GM23338 (cell line): Measurements from ENCODE around the gene SRXN1. TPM values are rescaled to one million over a fixed set of nuclear protein-coding genes. Genes with fewer than 3 reads are reported as not detected.
A peak's percentile ranks its signal among the peaks of the same experiment; 100 is the strongest.

Source experiments
- ATAC-seq: fragments of 200-7000 bp; cut with Tn5 transposase; 3 replicates; pipeline ENCODE4 v1.9.1; 2020
- DNase-seq: peaks from one replicate; pipeline ENCODE4 v3.0.0-alpha.2; 2015; ENCODE audit warnings: low spot score
- H2AFZ ChIP-seq: fragments of 200-600 bp; sonication (generic); 2 replicates; pipeline ENCODE4 v1.8.0; 2016; ENCODE audit warnings: antibody characterized with exemption, mild to moderate bottlenecking, moderate library complexity
- H3F3A ChIP-seq: fragments of 200-600 bp; sonication (generic); replicated peaks from 2 replicates; pipeline ENCODE4 v1.8.0; 2017; ENCODE audit warnings: antibody characterized with exemption, mixed run types, low read depth
- H3K27ac ChIP-seq: fragments of 200-600 bp; sonication (generic); 2 replicates; pipeline ENCODE4 v1.6.1; 2016; ENCODE audit warnings: low read depth
- H3K27me3 ChIP-seq: fragments of 200-600 bp; sonication (generic); 2 replicates; pipeline ENCODE4 v1.8.0; 2016; ENCODE audit warnings: mild to moderate bottlenecking, mixed run types, moderate library complexity; ENCODE audit not compliant: insufficient read depth
- H3K36me3 ChIP-seq: fragments of 200-600 bp; sonication (generic); 2 replicates; pipeline ENCODE4 v1.8.0; 2016; ENCODE audit warnings: mild to moderate bottlenecking; ENCODE audit not compliant: insufficient read depth
- H3K4me1 ChIP-seq: fragments of 200-600 bp; sonication (generic); 2 replicates; pipeline ENCODE4 v1.8.0; 2016; ENCODE audit warnings: mild to moderate bottlenecking, moderate library complexity; ENCODE audit not compliant: insufficient read depth
- H3K4me2 ChIP-seq: fragments of 200-600 bp; sonication (generic); 2 replicates; pipeline ENCODE4 v1.7.1; 2017; ENCODE audit warnings: mixed run types
- H3K4me3 ChIP-seq: fragments of 200-600 bp; sonication (generic); 2 replicates; pipeline ENCODE4 v1.6.1; 2016; ENCODE audit warnings: mixed run types
- H3K79me2 ChIP-seq: fragments of 200-600 bp; sonication (generic); replicated peaks from 2 replicates; pipeline ENCODE4 v1.8.0; 2017; ENCODE audit warnings: mild to moderate bottlenecking; ENCODE audit not compliant: insufficient read depth
- H3K9me2 ChIP-seq: fragments of 200-600 bp; sonication (generic); 2 replicates; pipeline ENCODE4 v1.8.0; 2017; ENCODE audit not compliant: insufficient read depth
- H4K20me1 ChIP-seq: fragments of 200-600 bp; sonication (generic); replicated peaks from 2 replicates; pipeline ENCODE4 v1.8.0; 2017; ENCODE audit warnings: mild to moderate bottlenecking; ENCODE audit not compliant: insufficient read depth
- H3K27ac Mint-ChIP-seq: 2 replicates; pipeline ENCODE4 v1.8.0; 2020; ENCODE audit warnings: inconsistent platforms, mild to moderate bottlenecking, moderate library complexity, mixed read lengths
- H3K27me3 Mint-ChIP-seq: 3 replicates; pipeline ENCODE4 v1.8.0; 2022; ENCODE audit warnings: low read depth, mild to moderate bottlenecking, moderate library complexity, mixed read lengths, inconsistent platforms; ENCODE audit not compliant: insufficient read depth, poor library complexity
- H3K36me3 Mint-ChIP-seq: 3 replicates; pipeline ENCODE4 v1.8.0; 2021; ENCODE audit warnings: low read depth, mild to moderate bottlenecking, inconsistent platforms, moderate library complexity, mixed read lengths
- H3K4me1 Mint-ChIP-seq: 3 replicates; pipeline ENCODE4 v1.8.0; 2020; ENCODE audit warnings: mild to moderate bottlenecking, inconsistent platforms, mixed read lengths
- H3K4me3 Mint-ChIP-seq: 3 replicates; pipeline ENCODE4 v1.8.0; 2021; ENCODE audit warnings: moderate library complexity, mild to moderate bottlenecking, inconsistent platforms, mixed read lengths
- H3K9me3 Mint-ChIP-seq: 3 replicates; pipeline ENCODE4 v1.8.0; 2020; ENCODE audit warnings: moderate library complexity, mild to moderate bottlenecking, inconsistent platforms, mixed read lengths
- CREB1 ChIP-seq: fragments of 250-450 bp; sonication (Bioruptor Pico); IDR thresholded peaks from 2 replicates; pipeline ENCODE4 v1.5.0; 2020; ENCODE audit warnings: low read depth, mild to moderate bottlenecking, moderate library complexity
- CTCF ChIP-seq, 2 experiments: fragments of 200-600 bp in 1 of 2; sonication (generic) in 1 of 2; conservative IDR thresholded peaks; 2 replicates each; pipeline versions ENCODE4 v1.5.1 to v1.6.1; 2016 to 2017; ENCODE audit warnings: antibody characterized with exemption in 2 of 2, low read depth in 2 of 2, mild to moderate bottlenecking in 2 of 2, moderate library complexity in 1 of 2
- ETS1 ChIP-seq: IDR thresholded peaks from 2 replicates; pipeline ENCODE4 v1.6.1; 2016; ENCODE audit warnings: antibody characterized with exemption
- EZH2 ChIP-seq: fragments of 200-600 bp; sonication (generic); IDR thresholded peaks from one replicate; pipeline ENCODE4 v1.8.0; 2017; ENCODE audit warnings: antibody characterized with exemption, mild to moderate bottlenecking, low read depth; ENCODE audit not compliant: unreplicated experiment
- EZH2phosphoT487 ChIP-seq: fragments of 200-600 bp; sonication (generic); IDR thresholded peaks from one replicate; pipeline ENCODE4 v1.8.1; 2018; ENCODE audit warnings: antibody characterized with exemption; ENCODE audit not compliant: unreplicated experiment
- JUNB ChIP-seq: IDR thresholded peaks from one replicate; pipeline ENCODE4 v1.6.1; 2016; ENCODE audit warnings: antibody characterized with exemption; ENCODE audit not compliant: unreplicated experiment
- NANOG ChIP-seq: IDR thresholded peaks from 2 replicates; pipeline ENCODE4 v1.6.1; 2016; ENCODE audit warnings: antibody characterized with exemption, borderline replicate concordance
- POLR2AphosphoS5 ChIP-seq: IDR thresholded peaks from 2 replicates; pipeline ENCODE4 v1.6.1; 2016; ENCODE audit warnings: antibody characterized with exemption, low read depth
- STAT1 ChIP-seq: IDR thresholded peaks from one replicate; pipeline ENCODE4 v1.6.1; 2016; ENCODE audit warnings: antibody characterized with exemption; ENCODE audit not compliant: unreplicated experiment
- ZNF114 ChIP-seq: fragments of 250-450 bp; sonication (Bioruptor Pico); IDR thresholded peaks from 2 replicates; pipeline ENCODE4 v1.5.0; 2020; ENCODE audit warnings: mild to moderate bottlenecking, moderate library complexity
- ZNF331 ChIP-seq: fragments of 250-450 bp; sonication (Bioruptor Pico); IDR thresholded peaks from 2 replicates; pipeline ENCODE4 v1.5.0; 2020; ENCODE audit warnings: low read depth, mild to moderate bottlenecking, moderate library complexity
- polyA plus RNA-seq: library from polyadenylated mRNA; unstranded; fragments of >200 nt; fragmentation: Nextera tagmentation; extraction: Ambion mirVana; gene quantifications from 2 replicates; pipeline ENCODE4 v1.2.1, GENCODE V29; 2016
- total RNA-seq: library from RNA; depleted of rRNA; stranded (reverse); fragments of >200 nt; shearing (Covaris generic); gene quantifications from 2 replicates; pipeline ENCODE4 v1.2.3, GENCODE V29; 2014
- TF ChIP-seq, protein P1 (sequence below): fragments of 250-450 bp; sonication (Bioruptor Pico); IDR thresholded peaks from 2 replicates; pipeline ENCODE4 v1.5.0; 2020; ENCODE audit warnings: mild to moderate bottlenecking, moderate library complexity
- TF ChIP-seq, protein P2 (sequence below): IDR thresholded peaks from one replicate; pipeline ENCODE4 v1.6.1; 2018; ENCODE audit warnings: antibody characterized with exemption; ENCODE audit not compliant: unreplicated experiment

Gene SRXN1
- total and polyA plus RNA-seq, 2 experiments from 2014 or later = 8.4 to 26.6 TPM

- peaks cover 33% of the 10 kb centered on the region for H3K27me3 ChIP-seq
- H3K4me3 ChIP-seq = peak overlapping the region; percentile 65
- Mint-ChIP-seq H3K9me3 (no peaks in the 10 kb centered on the region), H3K36me3 (no peaks in the 10 kb centered on the region), H3K4me3 (peak overlapping the region; percentile 71), H3K4me1 (peaks cover 33% of the 10 kb centered on the region), H3K27ac (no peak overlapping the region), H3K27me3 (peaks cover 23% of the 10 kb centered on the region)
- ATAC-seq = no peak
- H3K36me3 ChIP-seq = no peaks in the 10 kb centered on the region
- no peak overlapping the region for H3K27ac ChIP-seq
- H3F3A ChIP-seq = peaks cover 9% of the 10 kb centered on the region
- H2AFZ ChIP-seq = no peak overlapping the region
- peak overlapping the region; percentile 92 for H3K4me2 ChIP-seq
- no peaks in the 10 kb centered on the region for H3K9me2 ChIP-seq
- TF ChIP-seq CTCF (conservative IDR thresholded peaks at IDR 0.05; ENCODE audit: low read depth in 2 of 2) = no peak
- TF ChIP-seq ETS1 = no peak
- TF ChIP-seq CREB1 (CRISPR knock-in tag) = no peak
- TF ChIP-seq, protein P1, sequence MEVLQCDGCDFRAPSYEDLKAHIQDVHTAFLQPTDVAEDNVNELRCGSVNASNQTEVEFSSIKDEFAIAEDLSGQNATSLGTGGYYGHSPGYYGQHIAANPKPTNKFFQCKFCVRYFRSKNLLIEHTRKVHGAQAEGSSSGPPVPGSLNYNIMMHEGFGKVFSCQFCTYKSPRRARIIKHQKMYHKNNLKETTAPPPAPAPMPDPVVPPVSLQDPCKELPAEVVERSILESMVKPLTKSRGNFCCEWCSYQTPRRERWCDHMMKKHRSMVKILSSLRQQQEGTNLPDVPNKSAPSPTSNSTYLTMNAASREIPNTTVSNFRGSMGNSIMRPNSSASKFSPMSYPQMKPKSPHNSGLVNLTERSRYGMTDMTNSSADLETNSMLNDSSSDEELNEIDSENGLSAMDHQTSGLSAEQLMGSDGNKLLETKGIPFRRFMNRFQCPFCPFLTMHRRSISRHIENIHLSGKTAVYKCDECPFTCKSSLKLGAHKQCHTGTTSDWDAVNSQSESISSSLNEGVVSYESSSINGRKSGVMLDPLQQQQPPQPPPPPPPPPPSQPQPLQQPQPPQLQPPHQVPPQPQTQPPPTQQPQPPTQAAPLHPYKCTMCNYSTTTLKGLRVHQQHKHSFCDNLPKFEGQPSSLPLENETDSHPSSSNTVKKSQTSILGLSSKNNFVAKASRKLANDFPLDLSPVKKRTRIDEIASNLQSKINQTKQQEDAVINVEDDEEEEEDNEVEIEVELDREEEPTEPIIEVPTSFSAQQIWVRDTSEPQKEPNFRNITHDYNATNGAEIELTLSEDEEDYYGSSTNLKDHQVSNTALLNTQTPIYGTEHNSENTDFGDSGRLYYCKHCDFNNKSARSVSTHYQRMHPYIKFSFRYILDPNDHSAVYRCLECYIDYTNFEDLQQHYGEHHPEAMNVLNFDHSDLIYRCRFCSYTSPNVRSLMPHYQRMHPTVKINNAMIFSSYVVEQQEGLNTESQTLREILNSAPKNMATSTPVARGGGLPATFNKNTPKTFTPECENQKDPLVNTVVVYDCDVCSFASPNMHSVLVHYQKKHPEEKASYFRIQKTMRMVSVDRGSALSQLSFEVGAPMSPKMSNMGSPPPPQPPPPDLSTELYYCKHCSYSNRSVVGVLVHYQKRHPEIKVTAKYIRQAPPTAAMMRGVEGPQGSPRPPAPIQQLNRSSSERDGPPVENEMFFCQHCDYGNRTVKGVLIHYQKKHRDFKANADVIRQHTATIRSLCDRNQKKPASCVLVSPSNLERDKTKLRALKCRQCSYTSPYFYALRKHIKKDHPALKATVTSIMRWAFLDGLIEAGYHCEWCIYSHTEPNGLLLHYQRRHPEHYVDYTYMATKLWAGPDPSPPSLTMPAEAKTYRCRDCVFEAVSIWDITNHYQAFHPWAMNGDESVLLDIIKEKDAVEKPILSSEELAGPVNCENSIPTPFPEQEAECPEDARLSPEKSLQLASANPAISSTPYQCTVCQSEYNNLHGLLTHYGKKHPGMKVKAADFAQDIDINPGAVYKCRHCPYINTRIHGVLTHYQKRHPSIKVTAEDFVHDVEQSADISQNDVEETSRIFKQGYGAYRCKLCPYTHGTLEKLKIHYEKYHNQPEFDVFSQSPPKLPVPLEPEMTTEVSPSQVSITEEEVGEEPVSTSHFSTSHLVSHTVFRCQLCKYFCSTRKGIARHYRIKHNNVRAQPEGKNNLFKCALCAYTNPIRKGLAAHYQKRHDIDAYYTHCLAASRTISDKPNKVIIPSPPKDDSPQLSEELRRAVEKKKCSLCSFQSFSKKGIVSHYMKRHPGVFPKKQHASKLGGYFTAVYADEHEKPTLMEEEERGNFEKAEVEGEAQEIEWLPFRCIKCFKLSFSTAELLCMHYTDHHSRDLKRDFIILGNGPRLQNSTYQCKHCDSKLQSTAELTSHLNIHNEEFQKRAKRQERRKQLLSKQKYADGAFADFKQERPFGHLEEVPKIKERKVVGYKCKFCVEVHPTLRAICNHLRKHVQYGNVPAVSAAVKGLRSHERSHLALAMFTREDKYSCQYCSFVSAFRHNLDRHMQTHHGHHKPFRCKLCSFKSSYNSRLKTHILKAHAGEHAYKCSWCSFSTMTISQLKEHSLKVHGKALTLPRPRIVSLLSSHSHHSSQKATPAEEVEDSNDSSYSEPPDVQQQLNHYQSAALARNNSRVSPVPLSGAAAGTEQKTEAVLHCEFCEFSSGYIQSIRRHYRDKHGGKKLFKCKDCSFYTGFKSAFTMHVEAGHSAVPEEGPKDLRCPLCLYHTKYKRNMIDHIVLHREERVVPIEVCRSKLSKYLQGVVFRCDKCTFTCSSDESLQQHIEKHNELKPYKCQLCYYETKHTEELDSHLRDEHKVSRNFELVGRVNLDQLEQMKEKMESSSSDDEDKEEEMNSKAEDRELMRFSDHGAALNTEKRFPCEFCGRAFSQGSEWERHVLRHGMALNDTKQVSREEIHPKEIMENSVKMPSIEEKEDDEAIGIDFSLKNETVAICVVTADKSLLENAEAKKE (CRISPR knock-in tag) = no peak
- no peak for TF ChIP-seq EZH2phosphoT487
- TF ChIP-seq ZNF114 (CRISPR knock-in tag) = no peak
- no peak for TF ChIP-seq ZNF331
- no peak for TF ChIP-seq POLR2AphosphoS5
- TF ChIP-seq, protein P2, sequence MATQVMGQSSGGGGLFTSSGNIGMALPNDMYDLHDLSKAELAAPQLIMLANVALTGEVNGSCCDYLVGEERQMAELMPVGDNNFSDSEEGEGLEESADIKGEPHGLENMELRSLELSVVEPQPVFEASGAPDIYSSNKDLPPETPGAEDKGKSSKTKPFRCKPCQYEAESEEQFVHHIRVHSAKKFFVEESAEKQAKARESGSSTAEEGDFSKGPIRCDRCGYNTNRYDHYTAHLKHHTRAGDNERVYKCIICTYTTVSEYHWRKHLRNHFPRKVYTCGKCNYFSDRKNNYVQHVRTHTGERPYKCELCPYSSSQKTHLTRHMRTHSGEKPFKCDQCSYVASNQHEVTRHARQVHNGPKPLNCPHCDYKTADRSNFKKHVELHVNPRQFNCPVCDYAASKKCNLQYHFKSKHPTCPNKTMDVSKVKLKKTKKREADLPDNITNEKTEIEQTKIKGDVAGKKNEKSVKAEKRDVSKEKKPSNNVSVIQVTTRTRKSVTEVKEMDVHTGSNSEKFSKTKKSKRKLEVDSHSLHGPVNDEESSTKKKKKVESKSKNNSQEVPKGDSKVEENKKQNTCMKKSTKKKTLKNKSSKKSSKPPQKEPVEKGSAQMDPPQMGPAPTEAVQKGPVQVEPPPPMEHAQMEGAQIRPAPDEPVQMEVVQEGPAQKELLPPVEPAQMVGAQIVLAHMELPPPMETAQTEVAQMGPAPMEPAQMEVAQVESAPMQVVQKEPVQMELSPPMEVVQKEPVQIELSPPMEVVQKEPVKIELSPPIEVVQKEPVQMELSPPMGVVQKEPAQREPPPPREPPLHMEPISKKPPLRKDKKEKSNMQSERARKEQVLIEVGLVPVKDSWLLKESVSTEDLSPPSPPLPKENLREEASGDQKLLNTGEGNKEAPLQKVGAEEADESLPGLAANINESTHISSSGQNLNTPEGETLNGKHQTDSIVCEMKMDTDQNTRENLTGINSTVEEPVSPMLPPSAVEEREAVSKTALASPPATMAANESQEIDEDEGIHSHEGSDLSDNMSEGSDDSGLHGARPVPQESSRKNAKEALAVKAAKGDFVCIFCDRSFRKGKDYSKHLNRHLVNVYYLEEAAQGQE = no peak
- no peak for TF ChIP-seq NANOG
- no peak for TF ChIP-seq EZH2
- TF ChIP-seq JUNB = no peak
- no peak for TF ChIP-seq STAT1
- no peak for DNase-seq
- no peaks in the 10 kb centered on the region for H3K79me2 ChIP-seq
- no peaks in the 10 kb centered on the region; the same call in none of the 2 replicates for H4K20me1 ChIP-seq
- peaks cover 15% of the 10 kb centered on the region for H3K4me1 ChIP-seq
Measured at GRCh38 chr20:608970-609369, 44.0 kb downstream of the SRXN1 start.
